ENCODE measurements around the gene RHBDF2. TPM values are rescaled to one million over a fixed set of nuclear protein-coding genes. Genes with fewer than 3 reads are reported as not detected.
A peak's percentile ranks its signal among the peaks of the same experiment; 100 is the strongest.

Gene RHBDF2
- total RNA-seq, 1 donor from 2014 or later = 17.5 TPM

DNA sequence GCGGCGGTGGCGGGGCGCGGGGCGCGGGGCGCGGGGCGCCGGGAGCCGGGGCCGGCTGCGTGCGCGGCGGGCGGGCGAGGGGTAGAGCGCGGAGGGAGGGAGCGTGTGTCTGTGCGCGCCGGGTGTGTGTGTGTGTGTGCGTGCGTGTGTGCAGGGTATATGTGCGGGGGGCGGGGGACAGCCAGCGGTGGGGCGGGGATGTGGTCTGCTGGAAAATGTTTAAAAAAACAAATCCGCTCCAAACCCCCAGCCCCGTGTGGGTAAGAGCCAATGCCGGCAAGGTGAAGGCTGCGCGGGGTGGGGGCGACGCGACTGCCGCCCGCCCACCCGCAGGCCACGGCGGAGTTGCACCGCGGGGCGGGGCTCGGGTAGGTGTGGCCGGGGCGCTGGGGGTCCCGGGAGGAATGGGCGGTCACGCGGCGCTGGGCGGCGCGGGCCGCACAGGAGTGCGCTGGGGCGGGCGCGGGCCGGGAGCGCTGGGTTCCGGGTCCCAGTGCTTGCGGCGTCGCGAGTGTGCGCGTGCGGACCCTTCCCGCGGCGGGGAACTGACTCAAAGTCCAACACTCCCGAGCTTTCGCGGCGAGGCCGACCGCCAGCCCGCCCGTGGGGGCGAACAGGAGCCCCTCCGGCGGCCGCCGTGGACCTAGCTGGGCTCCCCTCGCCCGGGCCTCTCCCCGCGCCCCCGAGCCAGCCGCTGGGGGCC, 36.5 kb upstream of the RHBDF2 start, which contains the start of gene CYGB:
Gene CYGB (minus strand): TSS at position 132 of the 703 bp plus-strand sequence. CDS start 167 bp downstream, outside the sequence.
- peaks cover 36% of the 10 kb centered on the region for H3K4me1 Mint-ChIP-seq (ENCODE audit: unreplicated experiment)
- H3K4me3 Mint-ChIP-seq (ENCODE audit: unreplicated experiment) = peak within 1 kb of the TSS; percentile 62
- DNase-seq (ENCODE audit: extremely low spot score, unreplicated experiment) = no peak
- TF ChIP-seq, protein P1, sequence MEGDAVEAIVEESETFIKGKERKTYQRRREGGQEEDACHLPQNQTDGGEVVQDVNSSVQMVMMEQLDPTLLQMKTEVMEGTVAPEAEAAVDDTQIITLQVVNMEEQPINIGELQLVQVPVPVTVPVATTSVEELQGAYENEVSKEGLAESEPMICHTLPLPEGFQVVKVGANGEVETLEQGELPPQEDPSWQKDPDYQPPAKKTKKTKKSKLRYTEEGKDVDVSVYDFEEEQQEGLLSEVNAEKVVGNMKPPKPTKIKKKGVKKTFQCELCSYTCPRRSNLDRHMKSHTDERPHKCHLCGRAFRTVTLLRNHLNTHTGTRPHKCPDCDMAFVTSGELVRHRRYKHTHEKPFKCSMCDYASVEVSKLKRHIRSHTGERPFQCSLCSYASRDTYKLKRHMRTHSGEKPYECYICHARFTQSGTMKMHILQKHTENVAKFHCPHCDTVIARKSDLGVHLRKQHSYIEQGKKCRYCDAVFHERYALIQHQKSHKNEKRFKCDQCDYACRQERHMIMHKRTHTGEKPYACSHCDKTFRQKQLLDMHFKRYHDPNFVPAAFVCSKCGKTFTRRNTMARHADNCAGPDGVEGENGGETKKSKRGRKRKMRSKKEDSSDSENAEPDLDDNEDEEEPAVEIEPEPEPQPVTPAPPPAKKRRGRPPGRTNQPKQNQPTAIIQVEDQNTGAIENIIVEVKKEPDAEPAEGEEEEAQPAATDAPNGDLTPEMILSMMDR (IDR thresholded peaks at IDR 0.05) = no peak
- no peaks in the 10 kb centered on the region for H3K36me3 Mint-ChIP-seq (ENCODE audit: unreplicated experiment)
- H3K9me3 Mint-ChIP-seq (ENCODE audit: unreplicated experiment) = no peaks in the 10 kb centered on the region
- no peak within 1 kb of the TSS for H3K27ac Mint-ChIP-seq (ENCODE audit: unreplicated experiment)
- no peaks in the 10 kb centered on the region for H3K27me3 Mint-ChIP-seq (ENCODE audit: unreplicated experiment)

DNA sequence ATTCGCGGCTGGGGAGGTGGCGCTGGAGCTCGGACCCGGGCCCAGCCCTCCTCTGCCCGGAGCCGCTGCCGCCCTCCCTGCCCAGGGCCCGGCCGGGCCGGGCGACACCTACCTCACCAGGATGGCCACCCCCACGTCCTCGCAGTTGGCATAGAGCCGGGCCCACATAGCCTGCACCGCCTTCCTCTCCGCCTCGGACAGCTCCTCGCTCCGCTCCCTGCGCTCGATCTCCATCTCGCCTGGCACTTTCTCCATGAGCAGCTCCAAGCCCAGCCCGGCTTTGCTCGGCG, 36.0 kb upstream of the RHBDF2 start:
- Mint-ChIP-seq H3K27me3 (ENCODE audit: unreplicated experiment) (no peaks in the 10 kb centered on the region), H3K9me3 (ENCODE audit: unreplicated experiment) (no peaks in the 10 kb centered on the region), H3K4me3 (ENCODE audit: unreplicated experiment) (no peak overlapping the region), H3K27ac (ENCODE audit: unreplicated experiment) (no peak overlapping the region), H3K4me1 (ENCODE audit: unreplicated experiment) (peaks cover 38% of the 10 kb centered on the region), H3K36me3 (ENCODE audit: unreplicated experiment) (no peaks in the 10 kb centered on the region)
- TF ChIP-seq, protein P1 (IDR thresholded peaks at IDR 0.05) = no peak
- DNase-seq (ENCODE audit: extremely low spot score, unreplicated experiment) = no peak

DNA sequence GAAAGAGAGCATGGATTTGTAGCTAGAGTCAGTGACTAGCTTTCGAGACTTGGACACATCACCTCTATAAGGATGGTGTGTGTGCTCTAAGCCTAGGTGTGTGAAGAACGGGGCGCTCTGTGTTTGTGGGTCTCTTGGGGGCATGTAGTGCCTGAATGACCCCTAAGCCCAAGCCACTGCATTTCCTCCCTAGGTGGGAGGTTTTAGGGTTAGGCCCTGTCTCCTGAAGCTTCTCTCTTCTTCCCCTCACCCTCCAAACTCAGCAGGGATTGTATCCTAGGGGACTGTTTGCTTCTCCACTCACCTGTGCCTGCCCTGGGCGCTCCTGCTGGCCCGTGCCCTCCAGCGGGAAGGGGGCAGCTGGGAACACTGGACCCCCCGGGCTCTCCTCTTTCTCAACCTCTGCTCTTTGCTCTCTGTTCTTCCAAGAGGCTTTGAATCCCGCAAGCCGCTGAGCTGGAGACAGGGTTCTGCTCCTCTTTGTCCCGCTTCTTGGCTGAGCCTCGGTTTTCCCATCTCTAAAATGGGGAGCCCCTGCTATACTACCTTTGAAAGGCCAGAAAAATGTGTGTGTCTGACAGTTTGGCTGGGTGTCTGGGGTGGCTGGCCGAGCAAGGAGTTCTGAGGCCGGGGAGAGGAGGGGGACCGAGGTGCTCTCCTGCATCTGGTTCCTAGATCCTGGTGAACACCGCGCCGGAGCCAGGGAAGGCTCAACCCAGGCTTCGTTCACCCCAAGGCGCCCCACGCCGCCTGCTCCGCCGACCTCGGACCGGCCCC, 35.5 kb upstream of the RHBDF2 start:
- Mint-ChIP-seq H3K27me3 (ENCODE audit: unreplicated experiment) (no peaks in the 10 kb centered on the region), H3K4me1 (ENCODE audit: unreplicated experiment) (peaks cover 43% of the 10 kb centered on the region), H3K36me3 (ENCODE audit: unreplicated experiment) (no peaks in the 10 kb centered on the region), H3K4me3 (ENCODE audit: unreplicated experiment) (peak overlapping the region; percentile 42), H3K9me3 (ENCODE audit: unreplicated experiment) (no peaks in the 10 kb centered on the region), H3K27ac (ENCODE audit: unreplicated experiment) (no peak overlapping the region)
- TF ChIP-seq, protein P1 (IDR thresholded peaks at IDR 0.05) = no peak
- DNase-seq (ENCODE audit: extremely low spot score, unreplicated experiment) = no peak

DNA sequence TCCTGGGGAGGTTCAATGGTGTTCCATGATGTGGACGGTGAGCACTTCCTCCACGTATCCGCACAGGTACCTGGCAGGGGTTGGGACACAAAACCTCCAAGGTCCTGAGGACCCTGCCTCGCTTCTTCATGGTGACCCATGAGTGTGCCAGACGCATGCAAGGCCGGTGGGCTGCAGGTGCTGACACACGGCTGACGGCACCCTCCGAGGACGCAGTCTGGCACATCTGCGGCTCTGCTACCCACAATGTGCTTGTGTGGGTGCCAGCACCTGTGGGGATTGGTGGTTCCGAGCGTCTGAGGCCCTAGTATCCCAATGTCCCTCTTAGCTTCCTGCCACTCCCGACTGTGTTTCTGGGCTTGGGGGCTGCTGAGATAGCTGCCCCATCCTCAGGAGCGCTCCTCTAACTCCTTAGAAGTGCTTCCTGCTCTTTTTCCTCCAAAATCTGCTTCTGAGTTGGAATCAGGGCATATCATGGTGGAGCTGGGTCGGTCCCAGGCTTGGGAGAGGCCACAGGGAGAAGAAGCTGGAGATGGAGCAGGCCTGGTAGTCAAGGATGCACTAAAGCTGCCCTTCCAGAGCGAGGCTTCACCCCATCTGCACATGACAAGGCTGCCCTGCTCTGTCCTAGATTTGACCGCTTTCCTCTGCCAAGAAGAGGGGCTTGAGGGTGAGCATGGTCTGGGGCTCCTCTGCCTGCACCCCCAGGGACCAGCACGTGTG, 34.7 kb upstream of the RHBDF2 start:
- Mint-ChIP-seq H3K9me3 (ENCODE audit: unreplicated experiment) (no peaks in the 10 kb centered on the region), H3K4me1 (ENCODE audit: unreplicated experiment) (peaks cover 43% of the 10 kb centered on the region), H3K27me3 (ENCODE audit: unreplicated experiment) (no peaks in the 10 kb centered on the region)

More for the DNA sequence above, 34.7 kb upstream of the RHBDF2 start:
- no peak for DNase-seq (ENCODE audit: extremely low spot score, unreplicated experiment)
- TF ChIP-seq, protein P1 (IDR thresholded peaks at IDR 0.05) = no peak
- Mint-ChIP-seq H3K36me3 (ENCODE audit: unreplicated experiment) (no peaks in the 10 kb centered on the region), H3K4me3 (ENCODE audit: unreplicated experiment) (no peak overlapping the region), H3K27ac (ENCODE audit: unreplicated experiment) (no peak overlapping the region)
